SK-N-MC (cell line): ENCODE data around the gene DEFB110.

Experiments
- EZH2 ChIP-seq: fragments of 200-600 bp; sonication (generic); IDR thresholded peaks from one replicate; pipeline ENCODE4 v1.6.1; 2017; ENCODE audit warnings: antibody characterized with exemption
- POLR2AphosphoS5 ChIP-seq: IDR thresholded peaks from 2 replicates; pipeline ENCODE4 v1.6.1; 2012; ENCODE audit warnings: mild to moderate bottlenecking, low read depth, low read length, borderline replicate concordance

DNA sequence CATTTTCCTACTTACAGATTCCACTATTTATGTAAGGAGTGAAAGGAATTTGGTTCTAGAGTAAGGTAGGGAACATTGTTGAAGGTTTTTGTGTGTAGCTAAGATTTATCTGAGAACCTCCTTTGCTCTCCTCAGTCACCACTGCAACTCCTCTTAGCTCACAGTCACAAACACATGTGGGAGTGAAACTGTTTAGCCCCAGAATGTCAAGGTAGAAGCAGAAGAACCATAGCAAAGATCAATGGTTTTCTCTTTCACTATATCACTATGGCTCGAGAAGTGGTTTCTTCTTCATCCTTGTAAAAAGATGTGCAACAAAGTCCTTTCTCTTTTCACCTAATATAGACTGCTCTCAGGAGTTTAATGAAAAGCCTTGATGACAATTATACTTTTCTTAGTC lies 34.4 kb upstream of the DEFB110 start:
- no peak for TF ChIP-seq EZH2
- no peak for TF ChIP-seq POLR2AphosphoS5
